Measurements from ENCODE around the gene MOK.

GRCh38 chr14:102325791-102326345 is 20.9 kb upstream of the MOK start:
- TF ChIP-seq CTCF (IDR thresholded peaks at IDR 0.05; ENCODE audit: low read depth, low read length): no peak
- TF ChIP-seq EZH2phosphoT487 (IDR thresholded peaks at IDR 0.05; ENCODE audit: low read depth): no peak

Data from OCI-LY3 (cell line).